GM18520 (cell line): ENCODE measurements around the gene RAB5B.
"Not testable (repeated sequence)": the region's sequence is repeated elsewhere in the genome, so short reads cannot be mapped to it uniquely, and the experiment has no call there.

Experiments used
- ATAC-seq: cut with Tn5 transposase; IDR thresholded peaks from one replicate; pipeline ENCODE4 v1.9.1; 2021; ENCODE audit not compliant: unreplicated experiment

RAB5B gene

GRCh38 chr12:55940065-55940732 lies 33.7 kb upstream of the RAB5B start:
- peak; percentile 89 for ATAC-seq

- no peak for ATAC-seq
Observed at GRCh38 chr12:55942055-55942454, 31.8 kb upstream of the RAB5B start.

- no peak for ATAC-seq
Observed at GRCh38 chr12:55942577-55943136, 31.2 kb upstream of the RAB5B start.

- ATAC-seq = no peak
Observed at GRCh38 chr12:55946553-55946952, 27.3 kb upstream of the RAB5B start.

- no peak for ATAC-seq
Observed at GRCh38 chr12:55955344-55955743, 18.5 kb upstream of the RAB5B start.

- ATAC-seq = no peak
Observed at GRCh38 chr12:55955800-55956508, 17.9 kb upstream of the RAB5B start.

- no peak for ATAC-seq
Observed at GRCh38 chr12:55957106-55957859, 16.6 kb upstream of the RAB5B start.

GRCh38 chr12:55963760-55964159 lies 10.1 kb upstream of the RAB5B start:
- ATAC-seq = no peak

GRCh38 chr12:55965240-55965639 lies 8.6 kb upstream of the RAB5B start:
- ATAC-seq = no peak

GRCh38 chr12:55965941-55966407 lies 7.9 kb upstream of the RAB5B start, which contains the start of gene PMEL:
TSS of gene PMEL (minus strand) at chr12:55966042. CDS start at chr12:55966011, 31 bp downstream.
- no peak for ATAC-seq

- peak; percentile 89 for ATAC-seq
Observed at GRCh38 chr12:55966408-55967281, 7.2 kb upstream of the RAB5B start, which contains the start of gene CDK2. TSS of gene CDK2 (plus strand) at chr12:55966830. CDS start at chr12:55967009, 179 bp downstream.

GRCh38 chr12:55969356-55969755 lies 4.5 kb upstream of the RAB5B start:
- ATAC-seq = no peak

- ATAC-seq = no peak
Observed at GRCh38 chr12:55970775-55971174, 3.1 kb upstream of the RAB5B start.

- ATAC-seq = no peak
Observed at GRCh38 chr12:55972042-55972441, 1.8 kb upstream of the RAB5B start.

GRCh38 chr12:55972456-55972855 lies 1.4 kb upstream of the RAB5B start:
- ATAC-seq = no peak

- no peak for ATAC-seq
Observed at GRCh38 chr12:55972911-55973598, 823 bp upstream of the RAB5B start.

GRCh38 chr12:55974308-55974730 lies 441 bp downstream of the RAB5B start:
- ATAC-seq = no peak

- ATAC-seq = no peak
Observed at GRCh38 chr12:55978393-55978792, 4.5 kb downstream of the RAB5B start.

GRCh38 chr12:55979069-55979468 lies 5.2 kb downstream of the RAB5B start:
- no peak for ATAC-seq

- not testable (repeated sequence) for ATAC-seq
Observed at GRCh38 chr12:55981882-55982281, 8.0 kb downstream of the RAB5B start.
